Gastroesophageal sphincter (tissue), 4 donors: ENCODE data around the gene GPR180. TPM values are rescaled to one million over a fixed set of nuclear protein-coding genes. Genes with fewer than 3 reads are reported as not detected.

Experiments
- ATAC-seq: fragments of 150-250 bp; one replicate; pipeline ENCODE4 v1.9.1; 2016; ENCODE audit warnings: mild to moderate bottlenecking, moderate library complexity
- H3K27ac ChIP-seq, 4 donors: fragments of 200-600 bp; sonication (generic) in 3 of 4; 1 replicate in 3 of 4; 2 replicates in 1 of 4; pipeline ENCODE4 v1.5.1; 2016 to 2019
- H3K27me3 ChIP-seq: fragments of 200-600 bp; sonication (generic); one replicate; pipeline ENCODE4 v1.5.1; 2019
- H3K36me3 ChIP-seq, 2 donors: fragments of 200-600 bp; sonication (generic); one replicate each; pipeline ENCODE4 v1.5.1; 2019; ENCODE audit warnings: control low read depth in 1 of 2
- H3K4me1 ChIP-seq, 3 donors: fragments of 200-600 bp; sonication (generic); 1 replicate in 2 of 3; 2 replicates in 1 of 3; pipeline ENCODE4 v1.5.1; 2016 to 2019; ENCODE audit warnings: control low read depth in 2 of 3
- H3K4me3 ChIP-seq, 2 donors: fragments of 200-600 bp; sonication (generic); one replicate each; pipeline ENCODE4 v1.5.1; 2019; ENCODE audit warnings: mild to moderate bottlenecking in 1 of 2, moderate library complexity in 1 of 2
- H3K9me3 ChIP-seq, 3 donors: fragments of 200-600 bp; sonication (generic); one replicate each; pipeline ENCODE4 v1.5.1; 2017 to 2019; ENCODE audit warnings: control low read depth in 2 of 3
- EP300 ChIP-seq: sonication (generic); formaldehyde crosslinking; IDR thresholded peaks from one replicate; pipeline ENCODE4 v1.6.1; 2017; ENCODE audit warnings: antibody characterized with exemption, mild to moderate bottlenecking
- POLR2A ChIP-seq, 2 donors: fragments of 450-650 bp; IDR thresholded peaks; one replicate each; pipeline ENCODE4 v1.6.1; 2017; ENCODE audit warnings: antibody characterized with exemption in 2 of 2, mild to moderate bottlenecking in 2 of 2, moderate library complexity in 1 of 2
- POLR2AphosphoS5 ChIP-seq: sonication (generic); formaldehyde crosslinking; IDR thresholded peaks from one replicate; pipeline ENCODE4 v1.6.1; 2017; ENCODE audit warnings: antibody characterized with exemption
- WGBS, 2 donors: methylation state at CpG; one replicate each; pipeline ENCODE4 v1.1.5; 2018; ENCODE audit warnings: low coverage in 1 of 2; 5-methylcytosine and 5-hydroxymethylcytosine counted together
- total RNA-seq, 4 donors: library from RNA; depleted of rRNA; stranded (reverse); fragments of >200 nt; gene quantifications; one replicate each; pipeline ENCODE4 v1.1.0, GENCODE V29; 2016
- TF ChIP-seq, protein P1 (sequence below), 4 experiments: fragments of 200-600 bp in 2 of 4; fragments of 450-650 bp in 2 of 4; sonication (generic) in 1 of 4; IDR thresholded peaks; one replicate each; pipeline ENCODE4 v1.5.1; 2017 to 2019; ENCODE audit warnings: antibody characterized with exemption in 4 of 4, mild to moderate bottlenecking in 2 of 4, moderate library complexity in 2 of 4

GPR180 gene
- total RNA-seq, 4 donors from 2014 or later = 3.4 to 6.4 (median 5.5) TPM

DNA sequence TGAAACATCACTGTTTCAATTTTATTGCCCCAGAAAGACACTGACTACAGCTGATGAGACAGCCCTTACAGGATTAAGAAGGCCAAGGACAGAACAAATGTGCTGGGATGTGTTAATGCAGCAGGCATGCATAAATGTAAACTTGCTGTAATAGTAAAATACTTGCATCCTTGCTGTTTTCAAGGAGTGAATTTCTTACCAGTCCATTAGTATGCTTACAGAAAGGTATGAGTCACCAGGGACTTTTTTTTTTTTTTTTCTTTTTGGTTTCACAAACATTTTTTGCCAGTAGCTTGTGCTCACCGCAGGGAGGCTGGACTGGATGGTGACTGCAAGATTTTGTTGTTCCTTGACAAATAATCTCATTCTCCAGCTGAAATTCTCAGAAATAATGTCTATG, 55.1 kb downstream of the GPR180 start:
- ATAC-seq = no peak
- no peaks in the 10 kb centered on the region for H3K27me3 ChIP-seq
- H3K9me3 ChIP-seq = peaks cover 0 to 12% (median 0%) of the 10 kb centered on the region in 3 donors
- TF ChIP-seq POLR2A (IDR thresholded peaks at IDR 0.05) = no peak
- TF ChIP-seq EP300 = no peak
- TF ChIP-seq POLR2AphosphoS5 = no peak
- TF ChIP-seq, protein P1, sequence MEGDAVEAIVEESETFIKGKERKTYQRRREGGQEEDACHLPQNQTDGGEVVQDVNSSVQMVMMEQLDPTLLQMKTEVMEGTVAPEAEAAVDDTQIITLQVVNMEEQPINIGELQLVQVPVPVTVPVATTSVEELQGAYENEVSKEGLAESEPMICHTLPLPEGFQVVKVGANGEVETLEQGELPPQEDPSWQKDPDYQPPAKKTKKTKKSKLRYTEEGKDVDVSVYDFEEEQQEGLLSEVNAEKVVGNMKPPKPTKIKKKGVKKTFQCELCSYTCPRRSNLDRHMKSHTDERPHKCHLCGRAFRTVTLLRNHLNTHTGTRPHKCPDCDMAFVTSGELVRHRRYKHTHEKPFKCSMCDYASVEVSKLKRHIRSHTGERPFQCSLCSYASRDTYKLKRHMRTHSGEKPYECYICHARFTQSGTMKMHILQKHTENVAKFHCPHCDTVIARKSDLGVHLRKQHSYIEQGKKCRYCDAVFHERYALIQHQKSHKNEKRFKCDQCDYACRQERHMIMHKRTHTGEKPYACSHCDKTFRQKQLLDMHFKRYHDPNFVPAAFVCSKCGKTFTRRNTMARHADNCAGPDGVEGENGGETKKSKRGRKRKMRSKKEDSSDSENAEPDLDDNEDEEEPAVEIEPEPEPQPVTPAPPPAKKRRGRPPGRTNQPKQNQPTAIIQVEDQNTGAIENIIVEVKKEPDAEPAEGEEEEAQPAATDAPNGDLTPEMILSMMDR (IDR thresholded peaks at IDR 0.05) = no peak
- H3K27ac ChIP-seq = no peak overlapping the region
- 56% methylated on average over 1 of the region's 1 CpG; no CpG with 5 or more reads in 1 of the 2 donors for WGBS, 2 donors
- H3K4me1 ChIP-seq = no peaks in the 10 kb centered on the region
- H3K4me3 ChIP-seq = no peak overlapping the region
- H3K36me3 ChIP-seq = no peaks in the 10 kb centered on the region

GRCh38 chr13:94657167-94657566, 55.5 kb downstream of the GPR180 start:
- H3K27ac ChIP-seq = no peak overlapping the region
- H3K36me3 ChIP-seq = no peaks in the 10 kb centered on the region
- 91 to 99% methylated on average over 3 to 4 of the region's 4 CpGs for WGBS, 2 donors
- H3K27me3 ChIP-seq = no peaks in the 10 kb centered on the region
- H3K4me3 ChIP-seq = no peak overlapping the region
- no peak for TF ChIP-seq POLR2AphosphoS5
- TF ChIP-seq EP300 = no peak
- TF ChIP-seq POLR2A (IDR thresholded peaks at IDR 0.05) = no peak
- TF ChIP-seq, protein P1 (IDR thresholded peaks at IDR 0.05) = no peak
- H3K9me3 ChIP-seq = peaks cover 0 to 12% (median 0%) of the 10 kb centered on the region in 3 donors
- no peaks in the 10 kb centered on the region for H3K4me1 ChIP-seq
- no peak for ATAC-seq

GRCh38 chr13:94658926-94659597, 57.4 kb downstream of the GPR180 start:
- 82 to 88% methylated on average over 1 of the region's 1 CpG for WGBS, 2 donors

GRCh38 chr13:94659598-94659946, 57.9 kb downstream of the GPR180 start:
- H3K36me3 ChIP-seq = no peaks in the 10 kb centered on the region
- peaks cover 10% of the 10 kb centered on the region for H3K27me3 ChIP-seq
- H3K4me1 ChIP-seq = no peaks in the 10 kb centered on the region
- H3K4me3 ChIP-seq = no peak overlapping the region
- ATAC-seq = no peak
- no peak for TF ChIP-seq EP300
- TF ChIP-seq POLR2A (IDR thresholded peaks at IDR 0.05) = no peak
- no peak for TF ChIP-seq POLR2AphosphoS5
- TF ChIP-seq, protein P1 (IDR thresholded peaks at IDR 0.05) = no peak
- no peak overlapping the region for H3K27ac ChIP-seq
- peaks cover 0 to 12% (median 0%) of the 10 kb centered on the region in 3 donors for H3K9me3 ChIP-seq

More at GRCh38 chr13:94658926-94659597, 57.4 kb downstream of the GPR180 start:
- peaks cover 0 to 12% (median 0%) of the 10 kb centered on the region in 3 donors for H3K9me3 ChIP-seq
- TF ChIP-seq, protein P1 (IDR thresholded peaks at IDR 0.05) = no peak
- TF ChIP-seq POLR2AphosphoS5 (no peak), EP300 (no peak), POLR2A (IDR thresholded peaks at IDR 0.05) (no peak)
- H3K27me3 ChIP-seq = peaks cover 7% of the 10 kb centered on the region
- no peak overlapping the region for H3K4me3 ChIP-seq
- ATAC-seq = no peak
- H3K27ac ChIP-seq = no peak overlapping the region
- no peaks in the 10 kb centered on the region for H3K36me3 ChIP-seq
- no peaks in the 10 kb centered on the region for H3K4me1 ChIP-seq

- TF ChIP-seq, protein P1 (IDR thresholded peaks at IDR 0.05) = peak in 1 of 4 experiments; percentile 12
- TF ChIP-seq POLR2A (IDR thresholded peaks at IDR 0.05) = no peak
- H3K9me3 ChIP-seq = peaks cover 0 to 6% (median 0%) of the 10 kb centered on the region in 3 donors
- ATAC-seq = no peak
- no peaks in the 10 kb centered on the region for H3K36me3 ChIP-seq
- no peak overlapping the region for H3K27ac ChIP-seq
- H3K4me3 ChIP-seq = no peak overlapping the region
- H3K4me1 ChIP-seq = no peaks in the 10 kb centered on the region
- peaks cover 22% of the 10 kb centered on the region for H3K27me3 ChIP-seq
- WGBS, 2 donors = 52 to 54% methylated on average over 6 of the region's 6 CpGs
Measured at GRCh38 chr13:94660695-94661326, 59.2 kb downstream of the GPR180 start.
